HG03558 (cell line): ENCODE measurements around the gene KLF5.
"Not testable (repeated sequence)": the region's sequence is repeated elsewhere in the genome, so short reads cannot be mapped to it uniquely, and the experiment has no call there.

Experiments
- ATAC-seq: cut with Tn5 transposase; IDR thresholded peaks from one replicate; pipeline ENCODE4 v1.9.1; 2021; ENCODE audit warnings: moderate number of reproducible peaks; ENCODE audit not compliant: unreplicated experiment; ENCODE audit errors: extremely low read depth

KLF5 gene

DNA sequence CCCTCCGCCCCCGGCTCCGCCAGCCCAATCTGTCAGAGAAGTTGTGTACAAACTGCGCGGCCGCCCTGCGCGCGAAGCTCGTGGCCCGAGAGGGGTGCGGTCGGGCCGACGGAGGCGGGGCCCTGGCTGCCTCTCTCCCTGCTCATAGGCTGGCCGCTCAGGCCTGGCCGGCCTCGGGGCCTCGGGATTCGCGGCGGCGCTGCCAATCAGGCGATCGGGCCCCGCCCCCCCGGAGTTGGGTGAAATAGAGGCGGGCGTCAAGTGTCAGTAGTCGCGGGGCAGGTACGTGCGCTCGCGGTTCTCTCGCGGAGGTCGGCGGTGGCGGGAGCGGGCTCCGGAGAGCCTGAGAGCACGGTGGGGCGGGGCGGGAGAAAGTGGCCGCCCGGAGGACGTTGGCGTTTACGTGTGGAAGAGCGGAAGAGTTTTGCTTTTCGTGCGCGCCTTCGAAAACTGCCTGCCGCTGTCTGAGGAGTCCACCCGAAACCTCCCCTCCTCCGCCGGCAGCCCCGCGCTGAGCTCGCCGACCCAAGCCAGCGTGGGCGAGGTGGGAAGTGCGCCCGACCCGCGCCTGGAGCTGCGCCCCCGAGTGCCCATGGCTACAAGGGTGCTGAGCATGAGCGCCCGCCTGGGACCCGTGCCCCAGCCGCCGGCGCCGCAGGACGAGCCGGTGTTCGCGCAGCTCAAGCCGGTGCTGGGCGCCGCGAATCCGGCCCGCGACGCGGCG lies at the start of gene KLF5:
Gene KLF5, plus strand, starts transcription at position 270 of the 724 bp plus-strand sequence. Its CDS starts 323 bp downstream, at position 593.
- ATAC-seq, result peak; percentile 97

DNA sequence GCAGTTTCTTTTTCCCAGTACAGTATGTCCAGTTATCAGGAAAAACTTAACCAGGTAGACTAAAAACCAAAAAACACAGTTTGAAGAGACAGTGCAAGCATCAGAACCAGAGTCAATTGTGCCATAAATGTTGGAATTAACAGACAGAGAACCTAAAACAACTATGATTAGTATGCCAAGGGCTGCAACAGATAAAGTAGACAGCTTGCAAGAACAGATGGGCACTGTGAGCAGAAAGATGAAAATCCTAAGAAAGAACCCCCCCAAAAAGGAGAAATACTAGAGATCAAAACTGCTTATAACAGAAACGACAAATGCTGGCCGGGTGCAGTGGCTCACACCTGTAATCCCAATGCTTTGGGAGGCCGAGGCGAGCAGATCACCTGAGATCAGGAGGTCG lies 47.1 kb upstream of the KLF5 start:
- ATAC-seq, result no peak

DNA sequence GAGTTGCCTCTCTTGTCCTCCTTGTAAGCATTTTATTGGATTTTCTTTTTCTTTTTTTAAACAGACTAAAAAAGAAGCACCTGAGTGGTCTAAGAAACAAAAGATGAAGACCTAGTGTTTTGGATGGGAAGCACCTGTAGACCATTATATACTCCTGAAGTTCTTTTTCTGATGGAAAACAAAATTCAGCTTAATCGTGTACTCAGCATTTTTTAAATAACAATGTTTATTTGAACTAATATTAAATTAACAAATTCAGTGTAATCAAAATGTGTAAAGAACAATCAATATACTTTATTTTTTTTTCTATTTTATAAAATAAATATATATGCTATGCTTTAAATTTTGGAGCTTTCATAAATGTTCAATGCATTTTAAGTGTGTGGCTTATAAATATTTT lies 43.0 kb upstream of the KLF5 start:
- no peak for ATAC-seq

- ATAC-seq, result no peak
Measured at GRCh38 chr13:73018336-73018735, 40.5 kb upstream of the KLF5 start.

DNA sequence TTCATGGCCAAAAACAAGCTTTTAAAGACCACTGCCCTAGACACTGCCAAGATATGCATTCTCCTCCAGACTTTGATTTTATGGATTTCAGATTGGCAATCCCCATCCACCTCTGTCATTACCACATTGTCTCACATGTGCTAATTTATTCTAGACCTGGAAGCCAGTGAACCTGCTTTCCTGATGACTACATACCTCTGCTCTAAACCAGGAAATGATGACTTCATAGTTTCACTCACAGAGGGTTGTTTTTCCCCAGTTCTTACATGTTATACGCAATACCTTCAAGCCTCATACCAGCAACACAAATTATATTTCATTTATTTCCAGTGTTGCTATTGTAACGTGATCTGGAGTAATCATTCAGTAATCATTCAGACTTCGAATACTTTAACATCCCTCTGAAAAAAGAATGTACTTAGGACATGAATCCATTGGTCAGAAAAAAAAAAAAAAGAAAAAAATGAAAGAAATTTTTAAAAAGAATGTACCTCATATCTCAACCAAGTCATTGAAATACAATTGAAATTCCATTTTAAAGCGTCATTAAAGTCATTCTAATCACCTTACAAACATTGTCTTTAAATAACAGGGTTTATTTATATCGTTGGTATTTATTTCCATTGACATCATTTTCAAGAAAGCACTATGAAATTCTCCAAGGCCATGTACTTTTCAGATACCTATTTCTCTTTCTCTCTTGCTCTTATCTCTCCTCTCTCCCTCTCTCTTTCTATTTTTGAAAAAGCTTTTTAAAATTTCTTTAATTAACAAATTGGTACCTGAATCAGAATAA lies 33.4 kb upstream of the KLF5 start:
- no peak for ATAC-seq

GRCh38 chr13:73034901-73035300 lies 23.9 kb upstream of the KLF5 start:
- no peak for ATAC-seq

GRCh38 chr13:73035660-73036059 lies 23.1 kb upstream of the KLF5 start:
- no peak for ATAC-seq

DNA sequence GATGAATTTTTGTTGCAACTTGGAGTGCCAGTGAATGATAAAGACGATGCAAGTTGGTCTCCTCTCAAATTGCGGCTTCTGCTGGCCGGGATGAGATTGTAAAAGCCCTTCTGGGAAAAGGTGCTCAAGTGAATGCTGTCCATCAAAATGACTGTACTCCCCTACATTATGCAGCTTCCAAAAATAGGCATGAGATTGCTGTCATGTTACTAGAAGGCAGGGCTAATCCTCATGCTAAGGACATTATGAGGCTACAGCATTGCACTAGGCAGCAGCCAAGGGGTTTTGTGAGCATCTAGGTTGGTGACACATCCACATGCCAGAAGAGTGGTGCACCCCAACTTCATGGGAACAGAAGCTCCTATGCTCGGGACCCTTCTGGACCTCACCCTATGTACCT lies 22.2 kb upstream of the KLF5 start:
- ATAC-seq, result no peak

DNA sequence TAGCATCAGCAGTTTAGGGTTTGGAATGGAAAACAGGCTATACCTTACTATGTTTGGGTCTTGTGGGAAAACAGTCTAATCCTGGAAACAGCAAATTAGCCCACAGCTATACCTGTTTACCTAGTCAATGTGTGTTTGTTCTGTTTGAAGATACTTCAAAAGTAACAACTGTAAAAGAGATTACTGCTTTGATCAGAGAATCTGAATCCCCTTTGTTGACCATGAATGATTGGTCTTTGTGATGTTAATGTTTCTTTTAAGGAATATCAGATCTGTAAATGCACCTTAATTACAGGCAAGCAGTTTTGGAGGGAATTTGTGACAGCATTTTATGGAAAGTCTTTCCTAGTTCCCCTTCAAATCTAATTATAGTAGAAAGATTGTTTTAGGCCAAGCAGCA lies 20.7 kb upstream of the KLF5 start:
- no peak for ATAC-seq

DNA sequence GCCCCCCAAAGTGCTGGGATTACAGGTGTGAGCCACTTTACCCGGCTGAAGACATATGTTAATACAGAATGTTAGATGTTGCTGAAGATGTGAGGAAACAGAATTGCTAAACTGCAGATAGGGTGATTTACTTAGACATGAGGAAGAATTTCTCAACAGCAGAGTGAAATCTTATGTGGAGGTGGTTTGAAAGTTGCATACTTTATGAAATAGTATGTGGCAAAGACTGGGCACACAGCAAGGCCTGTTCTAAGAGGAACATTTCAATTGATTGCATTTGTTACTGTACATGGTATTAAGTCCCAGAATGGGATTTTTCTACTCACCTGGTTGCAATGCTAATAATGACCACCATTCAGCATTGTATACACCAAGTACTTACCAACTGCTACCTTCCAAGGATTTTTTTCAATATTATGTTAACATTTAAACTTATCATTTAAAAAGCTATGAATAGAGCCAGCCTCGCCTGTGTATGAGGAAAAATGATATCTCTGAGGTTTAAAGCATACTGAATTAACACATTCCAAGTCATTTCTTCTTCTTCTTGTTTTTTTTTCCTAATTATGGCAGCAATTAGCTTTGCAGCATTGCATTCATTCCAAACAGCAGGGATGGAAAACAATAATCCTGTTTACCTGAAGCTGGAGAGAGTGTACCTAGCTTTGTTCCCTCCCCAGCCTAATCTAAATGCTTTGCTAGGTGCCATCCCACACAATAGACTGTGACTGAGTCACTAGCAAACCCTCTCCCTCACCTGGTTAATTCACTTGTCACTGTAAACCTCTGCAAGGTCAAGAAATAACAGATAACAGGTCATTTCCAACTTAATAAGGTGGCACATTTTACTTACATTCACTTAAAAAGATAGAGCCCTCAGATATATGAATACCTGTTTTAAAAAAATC lies 19.4 kb upstream of the KLF5 start:
- ATAC-seq, result no peak

DNA sequence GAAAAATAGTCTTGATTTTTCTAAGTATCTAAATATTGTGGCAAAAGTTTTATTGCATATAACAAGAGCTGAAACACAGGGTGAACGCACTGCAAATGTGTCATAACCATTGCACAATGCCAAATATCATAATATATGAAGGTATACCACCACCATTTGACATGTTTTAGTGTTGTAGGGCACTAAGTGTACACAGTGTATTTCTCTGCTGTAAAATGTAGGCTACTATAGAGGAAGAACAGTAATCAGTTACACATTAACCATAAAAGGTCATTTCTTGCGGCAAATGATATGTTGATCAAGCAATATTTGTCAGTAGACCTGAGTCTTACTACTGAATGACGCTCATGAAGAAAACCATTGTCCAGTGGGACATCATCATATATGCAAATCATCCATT lies 18.3 kb upstream of the KLF5 start:
- no peak for ATAC-seq

GRCh38 chr13:73040968-73041596 lies 17.7 kb upstream of the KLF5 start:
- ATAC-seq, result no peak

DNA sequence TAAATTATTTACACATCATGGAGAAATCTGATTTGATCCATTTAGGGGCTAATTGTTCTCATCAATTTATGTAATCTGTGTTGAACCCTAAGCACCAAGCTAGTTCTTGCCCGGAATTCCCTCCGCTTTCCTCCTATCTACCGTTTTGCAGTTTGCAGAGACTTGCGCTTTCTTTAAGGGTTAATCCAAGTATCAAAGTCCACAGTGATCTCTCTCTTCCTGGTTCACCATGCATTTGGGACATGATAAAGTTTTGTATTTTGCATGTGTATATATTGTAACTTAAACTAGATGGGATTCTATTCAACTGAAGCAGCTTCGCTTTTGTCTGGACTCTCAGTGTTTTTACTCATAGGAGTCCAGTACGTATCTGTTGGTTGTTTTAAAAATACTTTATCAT lies 13.8 kb upstream of the KLF5 start:
- no peak for ATAC-seq

DNA sequence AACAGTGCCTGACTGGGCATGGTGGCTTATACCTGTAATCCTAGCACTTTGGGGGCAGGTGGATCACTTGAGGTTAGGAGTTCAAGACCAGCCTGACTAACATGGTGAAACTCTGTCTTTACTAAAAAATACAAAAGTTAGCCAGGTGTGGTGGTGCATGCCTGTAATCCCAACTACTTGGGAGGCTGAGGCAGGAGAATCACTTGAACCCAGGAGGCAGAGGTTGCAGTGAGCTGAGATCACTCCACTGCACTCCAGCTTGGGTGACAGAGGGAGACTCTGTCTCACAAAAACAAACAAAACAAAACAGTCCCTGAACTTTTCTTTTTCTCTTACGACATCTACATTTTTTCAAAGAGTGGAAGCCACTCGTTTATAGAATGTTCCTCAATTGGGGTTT lies 10.2 kb upstream of the KLF5 start:
- ATAC-seq, result not testable (repeated sequence)

DNA sequence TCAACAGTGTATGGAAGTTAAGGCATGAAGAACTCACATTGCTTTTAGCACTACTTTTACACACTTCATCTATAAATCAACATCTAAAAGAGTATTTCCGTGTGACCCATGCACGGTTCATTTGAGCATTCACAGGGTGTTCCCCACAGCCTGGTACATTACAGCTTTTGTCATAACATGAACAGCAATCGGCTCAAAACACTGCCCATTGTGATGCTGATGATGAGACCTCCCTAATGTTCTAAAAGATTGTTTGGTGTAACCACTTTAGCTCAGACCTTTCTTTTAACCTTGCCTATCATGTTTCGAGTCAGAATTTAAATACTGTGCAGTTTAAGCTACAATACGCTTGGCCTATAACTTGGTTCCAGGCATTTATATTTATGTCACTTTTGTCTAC lies 4.1 kb upstream of the KLF5 start:
- no peak for ATAC-seq

DNA sequence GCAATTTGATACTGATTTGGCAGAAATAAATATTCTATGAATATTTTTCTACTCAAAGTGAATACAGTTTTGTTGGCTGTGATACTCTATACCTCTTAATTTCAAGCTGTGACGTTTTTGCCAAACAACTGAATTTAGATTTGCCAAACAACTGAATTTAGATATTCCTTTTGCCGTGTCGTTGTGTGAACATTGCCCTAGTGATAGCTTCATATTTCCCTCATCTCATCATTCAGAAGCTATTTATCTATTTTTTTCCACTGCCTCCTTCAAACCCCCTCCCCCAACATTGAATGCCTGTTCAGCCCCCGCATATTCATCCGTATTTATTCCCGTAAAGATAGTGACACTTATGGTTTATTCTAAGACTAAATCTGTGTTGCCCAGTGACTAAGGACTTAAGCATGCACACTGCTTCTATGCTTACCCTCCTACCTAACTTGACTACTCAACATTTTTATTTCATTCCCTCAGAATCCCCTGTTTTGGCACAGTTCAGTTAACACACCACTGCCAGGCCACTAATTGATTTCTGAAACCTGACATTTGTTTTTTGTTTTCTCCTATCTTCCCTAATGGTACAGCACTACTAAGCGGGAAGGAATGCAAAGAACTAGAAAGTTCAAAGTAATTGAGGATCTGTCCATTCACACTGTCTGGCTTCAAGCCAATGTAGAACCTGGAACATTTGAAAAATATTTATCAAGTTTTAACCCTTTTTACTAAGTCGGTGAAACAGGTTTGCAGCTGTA lies 2.8 kb upstream of the KLF5 start:
- no peak for ATAC-seq

DNA sequence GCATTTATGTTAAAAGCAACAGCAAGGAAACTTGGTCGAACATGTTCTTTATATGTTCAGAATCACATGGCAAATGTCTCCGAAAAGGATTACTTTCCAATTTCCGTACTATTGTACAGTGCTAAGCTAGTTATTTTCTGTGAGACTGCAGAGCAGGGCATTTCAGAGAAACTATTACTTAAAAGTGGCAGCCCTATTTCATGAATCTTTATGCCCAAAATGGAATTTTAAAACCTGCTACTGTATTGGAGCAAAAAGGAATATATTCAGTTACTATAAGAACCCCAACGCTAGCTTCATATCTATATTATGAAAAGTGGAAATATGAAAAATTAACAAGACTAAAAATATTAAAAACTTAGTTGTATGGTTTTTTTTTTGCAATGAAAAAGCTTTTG lies 2.2 kb upstream of the KLF5 start:
- no peak for ATAC-seq

DNA sequence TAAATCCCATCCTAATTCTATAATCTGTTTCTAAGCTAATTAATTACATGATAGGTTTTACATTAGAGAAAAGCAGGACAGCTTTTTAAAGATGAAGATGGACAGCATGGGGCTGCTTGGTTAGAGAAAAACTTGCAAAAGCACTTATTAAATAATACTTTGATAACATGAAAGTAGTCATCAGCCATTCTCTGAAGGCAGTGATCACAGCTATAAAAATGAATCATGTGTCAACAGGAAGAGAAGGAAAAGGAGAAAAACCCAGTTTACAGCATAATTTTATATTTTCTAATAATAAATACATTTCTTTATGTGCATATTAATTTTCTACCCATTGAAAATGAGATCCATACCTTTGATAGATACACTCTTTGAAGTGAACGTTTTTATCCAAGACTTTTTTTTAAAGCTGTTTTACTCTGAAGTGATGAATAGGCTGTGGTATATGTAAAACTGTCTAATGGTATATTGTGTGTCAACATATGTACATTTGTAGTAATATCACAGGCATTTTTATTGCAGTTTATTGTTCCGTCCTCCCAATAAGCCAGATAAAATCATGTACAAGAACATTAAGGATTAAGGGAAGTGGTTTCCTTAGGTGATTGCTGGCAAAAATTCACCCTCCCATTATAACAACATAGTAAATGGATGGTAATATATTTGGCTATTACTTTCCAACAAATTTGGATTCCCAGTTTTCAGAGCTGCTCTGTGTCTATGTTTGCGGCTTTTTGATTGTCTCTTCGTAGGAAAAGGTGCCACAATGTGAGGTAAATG lies 1.3 kb upstream of the KLF5 start:
- no peak for ATAC-seq

DNA sequence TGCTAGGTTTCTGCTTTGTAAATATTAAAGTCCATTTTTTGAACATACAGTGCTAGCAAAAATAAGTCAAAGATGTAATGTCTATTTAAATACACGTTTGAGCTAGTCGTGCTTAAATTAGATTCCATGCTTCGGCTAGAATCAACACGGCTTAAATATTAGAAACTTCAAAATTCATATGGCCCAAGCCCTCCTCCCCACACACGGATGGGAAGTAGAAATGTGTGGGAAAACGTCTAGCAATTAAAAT lies 816 bp upstream of the KLF5 start:
- no peak for ATAC-seq
